ENCODE data around the gene NTRK3. TPM values are rescaled to one million over a fixed set of nuclear protein-coding genes. Genes with fewer than 3 reads are reported as not detected.
A peak's percentile ranks its signal among the peaks of the same experiment; 100 is the strongest.

NTRK3 gene
- total and polyA plus RNA-seq, 2 of the 8 experiments (the other 6 are each of a cell fraction or from before 2014, with no cell fraction given) = 4.5 to 6.8 TPM

GRCh38 chr15:88036154-88036839 lies 220.2 kb downstream of the NTRK3 start:
- 21% methylated on average over 9 of the region's 9 CpGs; no CpG with 5 or more reads in 1 of the 2 experiments for WGBS, 2 experiments (ENCODE audit: extremely low coverage in 1 of 2, insufficient coverage in 1 of 2, insufficient read length in 1 of 2, insufficient replicate concordance in 2 of 2, low coverage in 1 of 2, low lambda C conversion rate in 2 of 2, missing lambda C conversion rate in 1 of 2)
- Histone ChIP-seq H2BK15ac (ENCODE audit: low read length) (no peak overlapping the region; the same call in 1 of the 2 replicates), H3K4me1 (replicated peaks in 1 of 4; ENCODE audit: control insufficient read depth in 3 of 4, insufficient read depth in 4 of 4, low read length in 3 of 4) (peaks cover 10 to 21% (median 12%) of the 10 kb centered on the region in 4 experiments), H3K56ac (replicated peaks; ENCODE audit: insufficient read length, low read depth, low read length) (no peak overlapping the region), H3K23ac (ENCODE audit: insufficient read length) (no peak overlapping the region), H3K4me2 (ENCODE audit: insufficient read depth in 1 of 2, low read depth in 2 of 2, low read length in 2 of 2) (peak overlapping the region; percentile 52 to 58), H3K4ac (replicated peaks; ENCODE audit: insufficient read length, low read depth, low read length) (no peak overlapping the region), H3K27me3 (replicated peaks in 1 of 4; ENCODE audit: control insufficient read depth in 3 of 4, extremely low read depth in 1 of 4, insufficient read depth in 3 of 4, low read length in 3 of 4) (0 out of 7 replicates have a peak, but pooled peaks cover 0 to 3% (median 0%) of the 10 kb centered on the region in 4 experiments), H3K18ac (ENCODE audit: extremely low read depth, low read length) (peak overlapping the region; percentile 72), H4K91ac (replicated peaks; ENCODE audit: insufficient read length, low read length) (peak overlapping the region; percentile 1), H3K79me1 (ENCODE audit: low read depth, low read length) (no peaks in the 10 kb centered on the region), H2AFZ (ENCODE audit: low read length) (peak overlapping the region; percentile 36), H2BK12ac (ENCODE audit: low read depth, low read length) (peak overlapping the region; percentile 60), H2AK5ac (ENCODE audit: low read depth, low read length) (peak overlapping the region; percentile 41; the same call in 1 of the 2 replicates), H3K9me3 (ENCODE audit: insufficient read depth in 2 of 2, low read depth in 1 of 2, low read length in 1 of 2) (no peaks in the 10 kb centered on the region), H3K27ac (ENCODE audit: low read depth, low read length) (peak overlapping the region; percentile 55; the same call in 1 of the 2 replicates), H4K8ac (ENCODE audit: extremely low read depth, insufficient read depth, low read length) (no peak overlapping the region), H3K79me2 (ENCODE audit: control insufficient read depth in 1 of 2, insufficient read depth in 2 of 2, low read length in 2 of 2) (no peaks in the 10 kb centered on the region), H3K4me3 (ENCODE audit: extremely low read depth in 1 of 4, insufficient read depth in 2 of 4, low read depth in 3 of 4, low read length in 4 of 4) (peak overlapping the region in 1 of 4 experiments; percentile 39; a peak in 2 of 8 replicates), H3K9ac (replicated peaks in 1 of 4; ENCODE audit: extremely low read depth in 1 of 4, low read depth in 3 of 4, low read length in 3 of 4) (no peak overlapping the region), H3K23me2 (ENCODE audit: low read depth, low read length) (no peaks in the 10 kb centered on the region), H4K20me1 (replicated peaks in 1 of 2; ENCODE audit: control insufficient read depth in 1 of 2, insufficient read depth in 2 of 2, low read length in 2 of 2) (no peaks in the 10 kb centered on the region), H2BK20ac (ENCODE audit: low read length) (peak overlapping the region; percentile 88), H3K36me3 (ENCODE audit: control insufficient read depth in 2 of 4, insufficient read depth in 4 of 4, low read length in 3 of 4) (no peaks in the 10 kb centered on the region), H2BK5ac (ENCODE audit: low read depth, low read length) (peak overlapping the region; percentile 55; the same call in 1 of the 2 replicates), H2BK120ac (replicated peaks; ENCODE audit: low read depth, low read length) (peak overlapping the region; percentile 25), H4K5ac (ENCODE audit: insufficient read length, low read depth, low read length) (no peak overlapping the region), H3K14ac (ENCODE audit: insufficient read length) (no peak overlapping the region)
- CTCF ChIA-PET (ENCODE audit: partially characterized antibody) = interaction anchor here (1.2 kb wide), 1 partner anchor 12 kb away, joined by 4 read pairs; no protein-coding TSS in a partner anchor
- DNase-seq (ENCODE audit: low read depth in 1 of 2, low spot score in 2 of 2) (no peak), FAIRE-seq (no peak)
- POLR2A ChIA-PET (ENCODE audit: partially characterized antibody) = interaction anchor here (0.7 to 1.2 kb wide), 3 partner anchors 16 to 1800 kb away, joined by 3 read pairs; no protein-coding TSS in a partner anchor
- TF ChIP-seq NANOG (IDR thresholded peaks at IDR 0.05; ENCODE audit: insufficient read depth, low read depth, low read length, poor library complexity, severe bottlenecking) = peak; percentile 77
- no peak for TF ChIP-seq SIRT6 (IDR thresholded peaks at IDR 0.05; ENCODE audit: low read length)
- TF ChIP-seq SP1 (IDR thresholded peaks at IDR 0.05; ENCODE audit: low read depth, low read length) = 0 out of 2 replicates have a peak, but pooled peaks have one; percentile 19
